ENCODE data around the gene LSR.

DNA sequence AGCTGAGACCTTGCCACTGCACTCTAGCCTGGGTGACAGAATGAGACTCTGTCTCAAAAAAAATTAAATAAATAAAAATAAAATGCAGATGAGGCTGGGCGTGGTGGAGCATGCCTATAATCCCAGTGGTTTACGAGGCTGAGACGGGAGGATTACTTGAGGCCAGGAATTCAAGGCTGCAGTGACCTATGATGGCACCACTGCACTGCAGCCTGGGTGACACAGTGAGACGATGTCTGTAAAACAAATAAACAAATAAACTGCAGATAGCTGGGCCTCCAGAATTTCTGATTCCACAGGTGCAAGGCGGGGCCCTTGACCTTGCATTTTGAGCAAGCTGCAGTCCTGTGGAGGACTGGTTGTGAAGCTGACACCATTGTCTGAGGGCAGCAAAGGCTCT, 40.1 kb downstream of the LSR start:
- TF ChIP-seq, protein P1, sequence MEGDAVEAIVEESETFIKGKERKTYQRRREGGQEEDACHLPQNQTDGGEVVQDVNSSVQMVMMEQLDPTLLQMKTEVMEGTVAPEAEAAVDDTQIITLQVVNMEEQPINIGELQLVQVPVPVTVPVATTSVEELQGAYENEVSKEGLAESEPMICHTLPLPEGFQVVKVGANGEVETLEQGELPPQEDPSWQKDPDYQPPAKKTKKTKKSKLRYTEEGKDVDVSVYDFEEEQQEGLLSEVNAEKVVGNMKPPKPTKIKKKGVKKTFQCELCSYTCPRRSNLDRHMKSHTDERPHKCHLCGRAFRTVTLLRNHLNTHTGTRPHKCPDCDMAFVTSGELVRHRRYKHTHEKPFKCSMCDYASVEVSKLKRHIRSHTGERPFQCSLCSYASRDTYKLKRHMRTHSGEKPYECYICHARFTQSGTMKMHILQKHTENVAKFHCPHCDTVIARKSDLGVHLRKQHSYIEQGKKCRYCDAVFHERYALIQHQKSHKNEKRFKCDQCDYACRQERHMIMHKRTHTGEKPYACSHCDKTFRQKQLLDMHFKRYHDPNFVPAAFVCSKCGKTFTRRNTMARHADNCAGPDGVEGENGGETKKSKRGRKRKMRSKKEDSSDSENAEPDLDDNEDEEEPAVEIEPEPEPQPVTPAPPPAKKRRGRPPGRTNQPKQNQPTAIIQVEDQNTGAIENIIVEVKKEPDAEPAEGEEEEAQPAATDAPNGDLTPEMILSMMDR (IDR thresholded peaks at IDR 0.05): no peak
- TF ChIP-seq POLR2A (IDR thresholded peaks at IDR 0.05): no peak

Measured in body of pancreas (tissue), 4 donors.